ENCODE measurements around the gene MOB3A.

DNA sequence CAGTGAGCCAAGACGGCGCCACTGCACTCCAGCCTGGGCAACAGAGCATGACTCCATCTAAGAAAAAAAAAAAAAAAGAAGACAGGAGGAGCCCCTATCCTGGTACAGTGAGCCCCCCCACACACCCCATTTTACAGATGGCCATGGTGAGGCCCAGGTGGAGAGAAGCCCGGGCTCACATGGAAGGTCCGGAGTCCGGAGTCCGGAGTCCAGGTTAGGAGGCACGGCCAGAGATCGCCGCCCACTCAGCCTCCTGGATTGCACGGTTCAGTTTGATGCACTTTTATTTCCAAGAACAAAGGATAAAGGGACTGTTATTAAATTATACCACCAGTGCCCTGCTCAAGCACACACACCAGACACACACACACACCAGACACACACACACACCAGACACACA is 69.4 kb downstream of the MOB3A start:
- TF ChIP-seq POLR2A (IDR thresholded peaks at IDR 0.05) (no peak), EP300 (IDR thresholded peaks at IDR 0.05) (no peak)
- TF ChIP-seq, protein P1, sequence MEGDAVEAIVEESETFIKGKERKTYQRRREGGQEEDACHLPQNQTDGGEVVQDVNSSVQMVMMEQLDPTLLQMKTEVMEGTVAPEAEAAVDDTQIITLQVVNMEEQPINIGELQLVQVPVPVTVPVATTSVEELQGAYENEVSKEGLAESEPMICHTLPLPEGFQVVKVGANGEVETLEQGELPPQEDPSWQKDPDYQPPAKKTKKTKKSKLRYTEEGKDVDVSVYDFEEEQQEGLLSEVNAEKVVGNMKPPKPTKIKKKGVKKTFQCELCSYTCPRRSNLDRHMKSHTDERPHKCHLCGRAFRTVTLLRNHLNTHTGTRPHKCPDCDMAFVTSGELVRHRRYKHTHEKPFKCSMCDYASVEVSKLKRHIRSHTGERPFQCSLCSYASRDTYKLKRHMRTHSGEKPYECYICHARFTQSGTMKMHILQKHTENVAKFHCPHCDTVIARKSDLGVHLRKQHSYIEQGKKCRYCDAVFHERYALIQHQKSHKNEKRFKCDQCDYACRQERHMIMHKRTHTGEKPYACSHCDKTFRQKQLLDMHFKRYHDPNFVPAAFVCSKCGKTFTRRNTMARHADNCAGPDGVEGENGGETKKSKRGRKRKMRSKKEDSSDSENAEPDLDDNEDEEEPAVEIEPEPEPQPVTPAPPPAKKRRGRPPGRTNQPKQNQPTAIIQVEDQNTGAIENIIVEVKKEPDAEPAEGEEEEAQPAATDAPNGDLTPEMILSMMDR (IDR thresholded peaks at IDR 0.05) = no peak

Measured in upper lobe of left lung (tissue), 4 donors.